Heart left ventricle (tissue), 16 donors: ENCODE measurements around the gene KCNC1. TPM values are rescaled to one million over a fixed set of nuclear protein-coding genes. Genes with fewer than 3 reads are reported as not detected.

ENCODE experiments used
- ATAC-seq, 4 donors: fragments of 200-7000 bp; cut with Tn5 transposase; one replicate each; pipeline ENCODE4 v1.9.1; 2020 to 2022; ENCODE audit warnings: moderate library complexity in 4 of 4, mild to moderate bottlenecking in 3 of 4, moderate number of reproducible peaks in 1 of 4
- DNase-seq, 5 donors: peaks; one replicate each; pipeline ENCODE4 v3.0.0-alpha.2; 2020
- H3K27ac ChIP-seq, 12 donors: fragments of 200-600 bp; sonication (generic) in 4 of 12; one replicate each; pipeline versions ENCODE4 v1.5.0 to v1.8.0; 2016 to 2022; ENCODE audit warnings: mild to moderate bottlenecking in 2 of 12
- H3K27me3 ChIP-seq, 9 donors: fragments of 200-600 bp; sonication (generic) in 2 of 9; one replicate each; pipeline versions ENCODE4 v1.5.1 to v1.8.0; 2016 to 2022; ENCODE audit warnings: mild to moderate bottlenecking in 3 of 9
- H3K36me3 ChIP-seq, 9 donors: fragments of 200-600 bp; sonication (generic) in 2 of 9; one replicate each; pipeline versions ENCODE4 v1.5.0 to v1.8.0; 2018 to 2022; ENCODE audit warnings: mild to moderate bottlenecking in 2 of 9
- H3K4me1 ChIP-seq, 12 donors: fragments of 200-600 bp; sonication (generic) in 4 of 12; one replicate each; pipeline versions ENCODE4 v1.5.0 to v1.8.0; 2016 to 2022; ENCODE audit warnings: mild to moderate bottlenecking in 3 of 12
- H3K4me3 ChIP-seq, 12 donors: fragments of 200-600 bp; sonication (generic) in 4 of 12; one replicate each; pipeline versions ENCODE4 v1.5.0 to v1.8.0; 2017 to 2022; ENCODE audit warnings: mild to moderate bottlenecking in 9 of 12, moderate library complexity in 4 of 12
- H3K9me3 ChIP-seq, 12 donors: fragments of 200-600 bp; sonication (generic) in 4 of 12; one replicate each; pipeline versions ENCODE4 v1.5.0 to v1.8.0; 2016 to 2022; ENCODE audit warnings: mild to moderate bottlenecking in 1 of 12
- CTCF ChIP-seq, 12 donors: fragments of 200-600 bp; sonication (generic) in 4 of 12; IDR thresholded peaks; one replicate each; pipeline versions ENCODE4 v1.5.0 to v1.8.0; 2018 to 2022; ENCODE audit warnings: antibody characterized with exemption in 12 of 12, mild to moderate bottlenecking in 5 of 12
- POLR2A ChIP-seq, 2 donors: fragments of 450-650 bp; IDR thresholded peaks; one replicate each; pipeline ENCODE4 v1.6.1; 2017; ENCODE audit warnings: antibody characterized with exemption in 2 of 2, mild to moderate bottlenecking in 2 of 2, moderate library complexity in 2 of 2
- WGBS, 4 donors: extraction: QIAGEN DNeasy Blood & Tissue Kit in 2 of 4; methylation state at CpG; one replicate each; pipeline versions ENCODE4 v1.1.5 to v1.1.7; 2013 to 2018; 5-methylcytosine and 5-hydroxymethylcytosine counted together
- intact Hi-C, 10 donors: fragments of 100-400 bp; cut with DNase I; formaldehyde crosslinking; loops; one replicate each; pipeline versions ENCODE4 v1.11.1 to v1.14.2; 2022
- polyA plus RNA-seq, 2 donors: library from polyadenylated mRNA; stranded (reverse); fragments of 200-250 nt; gene quantifications; one replicate each; pipeline ENCODE4 v1.2.3, GENCODE V29; 2013
- total RNA-seq, 9 donors: library from RNA; depleted of rRNA in 2 of 9; stranded (reverse); fragments of >200 nt in 2 of 9; fragmentation: NEBNext Ultra II Directional in 3 of 9; extraction: Animal tissue kit (Norgen Biotek cat#: 25700) in 3 of 9; gene quantifications; one replicate each; pipeline versions ENCODE4 v1.1.0 to v1.2.4, GENCODE V29; 2016 to 2023
- donor health status: ischemic (EF 13 %, LVEDD 7.1; RV severe dilation, severe dysfunction).
- donor health status: healthy with polysubstance abuse.
- donor health status: DM: no; HTN: yes; CAD: no.
- donor health status: DM: no; HTN: no; CAD: no.
- donor health status: ischemic (EF 25% LVEDD 6.9; RV normal size, moderate dysfunction).
- donor health status: ischemic (EF 25% LVEDD 5.7; RV mildly dilated, moderate dysfunction).
- donor health status: healthy.
- donor health status: DM: yes; HTN: yes; CAD: no.
- donor health status: ischemic (EF 35%, LVEDD 5.7; RV mildly dilated, moderate dysfunction).
- donor health status: nonischemic (EF 11% LVEDD 7.7; RV severe dilation, severe dysfunction).
- donor health status: DM: yes; HTN: yes; CAD: no.
- donor health status: PGD.
- donor health status: ischemic (EF 29% LVEDD 5.4; RV normal size, mild dysfunction).
- donor health status: nonischemic (EF 23%, LVEDD 6.1; RV moderate dilation, normal function).

KCNC1 gene
- total and polyA plus RNA-seq, 11 donors = 0.02 to 0.25 (median 0.05) TPM; not detected in 8

- WGBS, 4 donors = 97 to 98% (median 97%) methylated on average over 37 of the region's 37 CpGs
- Histone ChIP-seq H3K36me3 (no peaks in the 10 kb centered on the region), H3K27ac (no peak overlapping the region), H3K4me1 (no peaks in the 10 kb centered on the region), H3K4me3 (no peak overlapping the region), H3K9me3 (no peaks in the 10 kb centered on the region), H3K27me3 (no peaks in the 10 kb centered on the region)
- ATAC-seq = no peak
- TF ChIP-seq CTCF (IDR thresholded peaks at IDR 0.05) = no peak
- TF ChIP-seq POLR2A (IDR thresholded peaks at IDR 0.05) = no peak
- intact Hi-C loops = loop anchor here in 2 of 10 donors (2.0 to 10.0 kb wide), 2 partner anchors 73 to 75 kb away; no protein-coding TSS in a partner anchor
- no peak for DNase-seq
These were observed 37.3 kb downstream of the KCNC1 start for GRCh38 chr11:17771841-17772401.

- intact Hi-C loops = loop anchor here in 1 of 10 donors (10.0 kb wide), 1 partner anchor 72 kb away; no protein-coding TSS in a partner anchor
- no peak for DNase-seq
- TF ChIP-seq CTCF (IDR thresholded peaks at IDR 0.05) (no peak), POLR2A (IDR thresholded peaks at IDR 0.05) (no peak)
These were observed 38.4 kb downstream of the KCNC1 start for GRCh38 chr11:17772704-17773600.

GRCh38 chr11:17773674-17774073 lies 39.1 kb downstream of the KCNC1 start:
- DNase-seq = no peak
- no peak for ATAC-seq

More at GRCh38 chr11:17772704-17773600, 38.4 kb downstream of the KCNC1 start:
- no peaks in the 10 kb centered on the region for H3K27me3 ChIP-seq
- 92 to 95% (median 93%) methylated on average over 27 to 31 of the region's 31 CpGs for WGBS, 4 donors
- H3K4me1 ChIP-seq = no peaks in the 10 kb centered on the region
- no peak for ATAC-seq
- no peak overlapping the region for H3K4me3 ChIP-seq
- H3K27ac ChIP-seq = no peak overlapping the region
- H3K36me3 ChIP-seq = no peaks in the 10 kb centered on the region
- H3K9me3 ChIP-seq = no peaks in the 10 kb centered on the region

More at GRCh38 chr11:17773674-17774073, 39.1 kb downstream of the KCNC1 start:
- Histone ChIP-seq H3K4me3 (no peak overlapping the region), H3K4me1 (no peaks in the 10 kb centered on the region), H3K27me3 (no peaks in the 10 kb centered on the region), H3K27ac (no peak overlapping the region), H3K9me3 (no peaks in the 10 kb centered on the region), H3K36me3 (no peaks in the 10 kb centered on the region)
- TF ChIP-seq CTCF (IDR thresholded peaks at IDR 0.05) (no peak), POLR2A (IDR thresholded peaks at IDR 0.05) (no peak)
- 96 to 98% (median 97%) methylated on average over 6 of the region's 6 CpGs for WGBS, 4 donors
- intact Hi-C loops = loop anchor here in 1 of 10 donors (10.0 kb wide), 1 partner anchor 71 kb away; no protein-coding TSS in a partner anchor
